CD4-positive, alpha-beta T cell treated with Interferon alpha-2 for 1 hour (primary cell): ENCODE measurements around the gene RALGPS1.

ENCODE experiments used
- DNase-seq, 2 donors: peaks; one replicate each; pipeline ENCODE4 v3.0.0-alpha.2; 2020 to 2022

Gene RALGPS1

GRCh38 chr9:127081250-127082185 lies 166.9 kb downstream of the RALGPS1 start:
- DNase-seq: no peak

- DNase-seq: no peak
Observed at GRCh38 chr9:127083138-127083980, 168.8 kb downstream of the RALGPS1 start.

- no peak for DNase-seq
Observed at GRCh38 chr9:127084076-127085039, 169.8 kb downstream of the RALGPS1 start.

- DNase-seq: no peak
Observed at GRCh38 chr9:127085186-127085585, 170.6 kb downstream of the RALGPS1 start.

DNA sequence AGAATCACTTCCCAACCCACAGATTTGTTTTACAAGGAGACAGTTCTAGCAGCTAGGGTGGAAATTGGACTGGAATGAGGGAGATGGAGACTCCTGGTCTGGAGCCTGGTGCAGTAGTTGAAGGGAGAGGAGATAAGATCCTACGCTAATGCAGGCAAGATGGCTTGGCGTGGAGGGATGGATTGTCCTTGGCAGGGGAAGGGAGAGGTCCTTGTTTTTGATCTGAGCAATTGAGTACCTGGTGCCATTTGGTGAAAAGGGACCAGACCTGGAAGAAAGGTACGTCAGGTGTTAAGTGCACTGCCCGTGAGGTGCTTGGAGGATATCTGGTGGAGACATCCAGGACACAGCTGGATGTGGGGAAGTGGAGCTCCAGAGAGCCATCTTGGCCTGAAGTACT lies 172.2 kb downstream of the RALGPS1 start:
- no peak for DNase-seq

GRCh38 chr9:127087411-127087810 lies 172.8 kb downstream of the RALGPS1 start:
- no peak for DNase-seq

- DNase-seq: no peak
Observed at GRCh38 chr9:127087836-127088235, 173.3 kb downstream of the RALGPS1 start.

DNA sequence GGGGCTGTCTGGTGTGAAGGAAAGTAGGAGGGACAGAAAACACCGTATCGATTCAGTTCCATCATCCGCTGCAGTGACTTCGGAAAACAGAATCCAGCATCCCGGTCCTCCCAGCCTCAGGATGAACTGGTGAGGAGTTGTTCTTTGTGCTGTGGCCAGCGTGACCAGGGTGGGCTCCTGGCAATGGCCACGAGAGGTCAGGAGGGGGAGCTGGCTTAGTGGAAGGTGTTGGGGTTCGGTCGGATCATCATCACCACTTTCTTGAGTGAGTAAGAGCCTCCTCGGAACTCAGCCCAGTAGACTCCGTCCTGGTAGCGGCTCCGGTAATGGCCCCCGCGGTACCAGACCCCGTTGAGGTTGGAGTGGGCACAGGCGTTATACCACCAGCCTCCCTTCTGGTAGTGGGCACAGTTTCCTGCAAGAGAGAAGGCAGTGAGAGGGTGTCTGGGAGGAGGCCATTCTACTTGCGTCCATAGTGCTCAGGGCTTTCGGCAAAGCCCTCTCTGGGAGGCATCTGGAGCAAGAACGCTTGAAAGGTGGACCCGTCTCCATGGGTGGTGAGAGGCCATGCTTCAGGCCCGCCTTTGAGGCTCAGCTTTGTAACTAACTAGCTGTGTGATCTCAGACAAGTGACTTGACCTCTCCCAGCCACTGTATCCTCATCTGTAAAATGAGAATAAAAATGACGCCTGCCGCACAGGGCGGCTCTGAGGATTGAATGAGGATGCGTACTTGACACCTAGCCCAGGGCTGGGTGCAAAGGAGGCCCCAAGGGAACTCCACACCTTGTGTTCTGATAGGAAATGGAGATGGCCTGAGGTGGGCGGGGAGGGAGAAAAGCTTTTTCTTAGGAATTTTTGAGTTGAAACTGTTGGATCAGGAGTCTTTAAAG lies 174.4 kb downstream of the RALGPS1 start:
- no peak for DNase-seq

DNA sequence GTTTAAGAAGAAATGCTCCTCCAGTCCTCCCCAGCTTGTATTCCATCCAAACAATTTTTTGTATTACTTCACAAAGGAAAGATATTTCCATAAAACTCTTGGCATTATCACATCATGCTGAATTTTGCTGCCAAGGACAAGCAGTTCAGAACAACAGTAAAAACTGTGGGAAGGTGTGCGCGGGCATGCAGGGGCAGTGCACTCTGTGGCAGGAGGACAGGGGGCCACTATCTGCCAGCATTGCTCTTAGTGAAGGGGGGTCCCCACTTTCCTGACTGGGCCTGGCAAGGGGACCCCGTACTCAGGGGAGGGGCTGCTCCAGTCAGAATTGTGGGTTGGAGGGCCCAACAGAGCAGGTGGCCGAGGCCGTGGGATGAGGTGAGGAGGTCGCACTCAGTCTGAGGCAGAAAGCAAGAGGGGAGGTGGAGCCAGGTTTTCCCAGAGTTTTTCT lies 175.1 kb downstream of the RALGPS1 start:
- no peak for DNase-seq

DNA sequence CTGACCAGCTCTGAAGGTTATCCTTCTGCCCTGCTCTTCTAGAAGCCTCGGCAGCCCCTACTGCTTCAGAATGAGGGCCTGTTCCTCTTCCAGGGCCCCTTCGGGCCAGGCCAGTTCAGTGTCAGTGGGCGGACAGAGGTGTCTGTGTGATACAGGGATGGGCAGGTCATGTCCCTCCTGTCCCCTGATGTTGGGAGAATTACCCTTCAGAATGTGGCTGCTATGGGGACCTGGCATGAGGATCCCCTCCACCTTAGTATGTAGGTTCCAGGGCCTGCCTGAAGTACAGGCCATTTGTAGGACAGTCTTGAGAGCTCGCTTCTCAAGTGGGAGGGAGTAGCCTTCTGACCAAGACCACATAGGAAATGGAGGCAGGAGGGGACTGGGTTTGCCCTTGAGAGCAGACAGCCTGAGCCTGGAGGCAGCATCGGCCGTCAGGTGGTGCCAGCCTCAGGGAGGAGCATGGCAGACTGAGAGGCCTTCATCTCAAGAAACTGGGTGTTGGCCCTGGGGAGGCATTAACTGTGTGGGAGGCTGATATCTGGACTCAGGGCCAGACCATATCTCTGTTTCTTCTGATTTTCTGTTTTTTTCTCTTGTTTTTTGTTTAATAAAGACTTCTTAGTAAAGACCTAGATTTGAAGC lies 175.9 kb downstream of the RALGPS1 start:
- DNase-seq: no peak

GRCh38 chr9:127091526-127091925 lies 176.9 kb downstream of the RALGPS1 start:
- DNase-seq: no peak

GRCh38 chr9:127092041-127092608 lies 177.5 kb downstream of the RALGPS1 start:
- peak in 1 of 2 donors; percentile 0 for DNase-seq

GRCh38 chr9:127093319-127094020 lies 178.9 kb downstream of the RALGPS1 start:
- no peak for DNase-seq

DNA sequence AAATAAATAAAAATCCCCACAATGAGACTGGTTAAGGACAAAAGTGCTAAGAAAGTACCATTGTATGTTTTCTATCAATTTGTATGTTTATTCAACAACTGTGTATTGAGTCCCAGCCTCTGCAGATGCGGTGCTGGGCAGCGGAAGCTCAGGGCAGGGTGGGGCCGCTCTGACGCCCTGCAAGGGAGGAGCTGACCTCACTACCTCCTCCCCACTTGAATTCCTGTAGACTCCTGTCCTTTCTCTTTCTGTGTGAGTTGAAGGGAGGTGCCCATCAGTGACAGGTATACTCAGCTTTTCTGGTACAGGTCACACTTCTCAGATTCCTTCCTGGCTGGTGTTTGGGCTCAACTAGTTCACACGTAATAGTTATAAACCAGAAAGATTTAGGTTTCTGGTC lies 180.8 kb downstream of the RALGPS1 start:
- no peak for DNase-seq

DNA sequence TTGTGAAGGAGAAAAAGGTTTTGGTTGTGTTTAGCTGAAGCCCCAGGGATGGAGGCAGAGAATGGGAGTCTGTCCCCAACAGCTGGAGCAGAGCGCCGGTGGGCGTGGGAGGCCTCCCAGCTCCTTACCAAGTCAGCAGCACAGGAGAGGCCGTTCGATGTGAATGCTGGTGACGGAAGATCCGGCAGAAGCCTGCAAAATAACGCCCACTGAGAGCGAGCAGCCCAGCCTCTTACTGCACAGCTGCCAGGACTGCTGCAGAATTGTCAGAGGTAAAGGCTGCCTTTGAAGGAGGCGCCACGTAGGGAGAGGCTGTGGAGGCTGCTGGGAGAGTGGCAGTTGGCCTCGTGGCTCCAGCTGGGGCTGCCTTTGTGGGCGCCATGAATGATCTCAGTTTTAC lies 181.6 kb downstream of the RALGPS1 start:
- DNase-seq: no peak

- DNase-seq: no peak
Observed at GRCh38 chr9:127097683-127098082, 183.1 kb downstream of the RALGPS1 start.

DNA sequence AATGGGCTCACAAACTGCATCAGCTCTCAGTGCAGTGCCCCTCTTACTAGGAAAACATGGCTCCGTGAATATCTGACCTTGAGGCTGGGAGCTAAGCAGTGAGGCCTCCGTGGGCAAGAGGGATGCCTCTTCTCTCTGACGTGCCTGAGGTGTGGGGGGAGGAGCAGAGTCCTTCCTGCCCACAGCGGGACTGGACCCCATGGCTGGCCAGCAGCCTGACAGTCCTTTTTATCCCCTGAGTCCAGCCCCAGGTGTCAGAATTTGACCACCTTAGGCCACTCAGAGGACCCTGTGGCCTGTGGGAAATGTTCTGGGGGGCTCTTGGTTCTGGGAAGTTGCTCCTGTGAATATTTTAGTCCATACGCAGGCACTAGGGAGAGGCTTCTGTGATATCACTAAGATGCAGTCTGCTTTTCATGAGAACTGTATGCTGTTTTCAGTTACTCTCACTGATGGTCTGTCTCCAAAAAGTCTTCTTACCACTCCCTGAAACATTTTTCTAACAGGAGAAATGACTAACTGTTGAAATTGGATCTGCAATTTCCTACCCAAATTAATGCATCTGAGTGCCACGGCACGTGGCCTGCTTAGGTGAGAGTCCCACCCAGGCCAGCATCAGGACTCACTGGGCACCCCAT lies 184.5 kb downstream of the RALGPS1 start:
- DNase-seq: no peak

DNA sequence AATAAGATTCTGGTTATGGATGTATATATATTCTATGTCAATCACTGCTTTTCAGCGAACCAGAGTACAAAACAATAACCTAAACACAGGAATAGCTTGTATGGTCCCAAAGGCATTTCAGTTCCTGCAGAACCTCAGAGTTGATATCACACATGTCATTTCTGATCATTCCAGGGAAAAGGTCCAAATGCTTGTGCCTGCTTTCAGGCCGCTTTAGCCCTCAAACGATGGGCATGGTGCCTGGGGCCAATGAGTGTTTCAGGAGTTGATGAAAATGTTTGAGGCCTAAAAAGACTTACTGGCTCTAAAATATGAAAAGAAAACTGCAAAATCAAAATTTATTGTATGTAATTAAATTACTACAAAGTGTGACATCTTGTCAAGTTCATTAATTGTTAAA lies 185.1 kb downstream of the RALGPS1 start:
- DNase-seq: no peak

DNA sequence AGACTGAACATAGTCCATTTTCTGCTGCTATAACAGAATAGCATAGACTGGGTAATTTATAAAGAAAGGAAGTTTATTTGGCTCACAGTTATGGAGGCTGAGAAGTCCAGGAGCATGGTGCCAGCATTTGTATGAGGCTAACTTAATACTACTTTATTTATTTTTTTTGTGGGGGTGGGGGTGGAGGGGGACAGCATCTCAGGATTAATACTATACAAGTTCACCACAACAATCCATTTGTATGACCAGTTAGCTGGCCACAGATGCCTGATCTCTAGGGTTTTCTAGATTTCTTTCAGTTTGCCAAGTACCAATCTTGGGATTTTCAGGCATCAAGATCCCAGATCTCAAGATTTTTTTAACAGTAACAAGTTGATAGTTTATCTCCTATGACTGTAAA lies 187.6 kb downstream of the RALGPS1 start:
- no peak for DNase-seq
